ENCODE results near the gene HMOX2. TPM values are rescaled to one million over a fixed set of nuclear protein-coding genes. Genes with fewer than 3 reads are reported as not detected.

Gene HMOX2
- total RNA-seq, 1 donor: 57.9 TPM

DNA sequence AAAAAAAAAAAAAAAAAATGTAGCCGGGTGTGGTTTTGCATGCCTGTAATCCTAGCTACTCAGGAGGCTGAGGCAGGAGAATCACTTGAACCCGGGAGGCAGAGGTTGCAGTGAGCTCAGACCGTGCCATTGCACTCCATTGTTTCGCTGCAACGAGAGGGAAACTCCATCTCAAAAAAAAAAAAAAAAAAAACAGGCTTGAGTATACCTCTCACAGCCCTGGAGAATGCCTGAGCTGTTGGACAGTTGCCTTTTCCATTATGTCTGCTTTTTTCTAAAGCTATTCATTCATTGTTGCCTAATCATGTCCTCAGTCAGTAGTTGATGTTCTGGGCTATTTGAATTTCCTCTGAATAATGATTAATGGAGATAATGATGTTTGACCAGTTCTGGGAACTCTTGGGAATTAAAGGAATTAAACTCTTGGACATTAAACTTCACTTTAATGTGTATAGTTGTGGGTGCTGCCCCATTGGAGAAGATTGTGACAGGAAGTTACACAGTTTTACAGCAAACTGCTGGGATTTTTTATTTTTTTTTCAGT lies 11.8 kb downstream of the HMOX2 start:
- TF ChIP-seq, protein P1, sequence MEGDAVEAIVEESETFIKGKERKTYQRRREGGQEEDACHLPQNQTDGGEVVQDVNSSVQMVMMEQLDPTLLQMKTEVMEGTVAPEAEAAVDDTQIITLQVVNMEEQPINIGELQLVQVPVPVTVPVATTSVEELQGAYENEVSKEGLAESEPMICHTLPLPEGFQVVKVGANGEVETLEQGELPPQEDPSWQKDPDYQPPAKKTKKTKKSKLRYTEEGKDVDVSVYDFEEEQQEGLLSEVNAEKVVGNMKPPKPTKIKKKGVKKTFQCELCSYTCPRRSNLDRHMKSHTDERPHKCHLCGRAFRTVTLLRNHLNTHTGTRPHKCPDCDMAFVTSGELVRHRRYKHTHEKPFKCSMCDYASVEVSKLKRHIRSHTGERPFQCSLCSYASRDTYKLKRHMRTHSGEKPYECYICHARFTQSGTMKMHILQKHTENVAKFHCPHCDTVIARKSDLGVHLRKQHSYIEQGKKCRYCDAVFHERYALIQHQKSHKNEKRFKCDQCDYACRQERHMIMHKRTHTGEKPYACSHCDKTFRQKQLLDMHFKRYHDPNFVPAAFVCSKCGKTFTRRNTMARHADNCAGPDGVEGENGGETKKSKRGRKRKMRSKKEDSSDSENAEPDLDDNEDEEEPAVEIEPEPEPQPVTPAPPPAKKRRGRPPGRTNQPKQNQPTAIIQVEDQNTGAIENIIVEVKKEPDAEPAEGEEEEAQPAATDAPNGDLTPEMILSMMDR (IDR thresholded peaks at IDR 0.05; ENCODE audit: insufficient read depth, low read depth, low read length): no peak
- peak; percentile 68 for DNase-seq (ENCODE audit: low read depth)
- H3K4me3 ChIP-seq (ENCODE audit: low read depth, low read length): no peak overlapping the region

GRCh38 chr16:4488499-4488967 lies 12.3 kb downstream of the HMOX2 start:
- TF ChIP-seq, protein P1 (IDR thresholded peaks at IDR 0.05; ENCODE audit: insufficient read depth, low read depth, low read length): no peak
- H3K4me3 ChIP-seq (ENCODE audit: low read depth, low read length): no peak overlapping the region
- DNase-seq (ENCODE audit: low read depth): no peak

DNA sequence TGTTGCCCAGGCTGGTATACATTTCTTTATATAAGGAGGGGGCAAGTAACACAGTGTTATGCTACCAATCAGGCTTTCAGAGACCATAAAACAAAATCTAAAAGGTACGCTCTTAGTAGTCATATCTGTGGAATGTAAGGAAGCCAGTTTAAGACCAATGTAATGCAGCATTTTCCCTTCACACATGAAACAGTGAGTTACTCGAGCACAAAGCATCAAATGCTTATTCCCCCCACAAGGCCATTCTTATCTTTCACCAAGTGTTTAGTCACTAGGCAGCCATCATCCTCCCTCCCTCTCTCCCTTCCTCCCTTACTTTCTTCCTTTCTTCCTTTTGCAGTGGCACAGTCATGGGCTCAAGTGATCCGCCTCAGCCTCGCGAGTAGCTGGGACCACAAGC lies 12.8 kb downstream of the HMOX2 start:
- DNase-seq (ENCODE audit: low read depth): peak; percentile 63
- no peak overlapping the region for H3K4me3 ChIP-seq (ENCODE audit: low read depth, low read length)
- TF ChIP-seq, protein P1 (IDR thresholded peaks at IDR 0.05; ENCODE audit: insufficient read depth, low read depth, low read length): no peak

DNA sequence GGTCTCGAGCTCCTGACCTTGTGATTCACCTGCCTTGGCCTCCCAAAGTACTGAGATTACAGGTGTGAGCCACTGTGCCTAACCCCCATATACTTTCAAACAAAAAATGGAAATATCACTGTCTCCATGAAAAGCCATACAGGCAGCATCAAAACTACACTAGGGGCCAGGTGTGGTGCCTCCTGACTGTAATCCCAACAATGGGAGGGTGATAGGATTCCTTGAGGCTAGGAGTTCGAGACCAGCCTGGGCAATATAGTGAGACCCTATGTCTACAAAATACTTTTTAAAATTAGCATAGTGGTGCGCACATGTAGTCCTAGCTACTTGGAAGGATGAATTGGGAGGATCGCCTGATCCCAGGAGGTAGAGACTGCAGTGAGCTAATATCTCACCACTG lies 15.7 kb downstream of the HMOX2 start:
- no peak for DNase-seq (ENCODE audit: low read depth)
- H3K4me3 ChIP-seq (ENCODE audit: low read depth, low read length): no peak overlapping the region
- TF ChIP-seq, protein P1 (IDR thresholded peaks at IDR 0.05; ENCODE audit: insufficient read depth, low read depth, low read length): no peak

DNA sequence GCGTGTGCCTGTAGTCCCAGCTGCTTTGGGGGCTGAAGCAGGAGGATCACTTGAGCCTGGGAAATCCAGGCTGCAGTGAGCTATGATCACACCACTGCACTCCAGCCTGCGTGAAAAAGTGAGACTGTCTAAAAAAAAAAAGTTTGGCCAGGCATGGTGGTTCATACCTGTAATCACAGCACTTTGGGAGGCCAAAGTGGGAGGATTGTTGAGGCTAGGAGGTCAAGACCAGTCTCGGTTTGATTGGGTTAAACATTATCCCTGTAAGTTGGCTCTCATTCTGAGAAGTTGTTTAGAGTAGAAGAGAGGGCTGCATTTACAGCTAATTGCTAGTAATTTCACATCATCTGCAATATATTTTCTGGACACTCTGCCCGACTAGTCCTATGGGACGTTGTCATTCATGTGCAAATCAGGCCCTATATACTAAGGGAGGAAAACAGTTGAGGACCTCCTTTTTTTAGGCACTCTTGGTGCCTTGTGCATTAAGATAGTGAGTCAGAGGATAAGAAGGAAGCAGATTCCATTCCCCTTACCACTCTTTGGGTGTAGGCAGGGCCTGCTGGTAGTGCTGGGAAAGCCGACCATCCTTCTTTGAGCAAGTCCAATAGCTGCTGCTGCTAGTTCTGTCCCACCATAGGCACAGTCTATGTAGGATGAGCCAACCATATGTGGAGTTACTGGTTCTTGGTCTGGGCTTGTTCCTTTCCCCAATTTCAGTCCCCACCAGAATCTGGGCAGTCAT lies 18.7 kb downstream of the HMOX2 start:
- no peak overlapping the region for H3K4me3 ChIP-seq (ENCODE audit: low read depth, low read length)
- TF ChIP-seq, protein P1 (IDR thresholded peaks at IDR 0.05; ENCODE audit: insufficient read depth, low read depth, low read length): no peak
- DNase-seq (ENCODE audit: low read depth): peak; percentile 66

DNA sequence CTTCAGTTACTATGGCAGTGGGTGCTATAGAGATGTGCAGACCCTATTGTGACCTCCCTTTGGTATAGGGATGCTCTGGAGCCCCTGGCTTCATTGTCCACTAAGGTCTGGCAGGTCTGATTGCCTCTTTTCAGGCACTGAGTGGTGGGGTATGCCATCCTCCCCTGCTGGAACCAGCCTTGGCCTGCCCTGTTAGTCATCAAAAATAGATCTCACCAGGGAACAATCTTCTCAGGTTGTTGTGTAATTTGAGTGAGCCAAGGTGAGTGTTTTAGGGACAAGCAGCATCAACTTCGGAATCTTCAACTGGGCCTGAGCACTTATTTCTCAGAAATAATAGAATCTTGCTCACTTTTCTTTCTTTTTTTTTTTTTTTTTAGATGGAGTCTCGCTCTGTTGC lies 19.6 kb downstream of the HMOX2 start:
- no peak overlapping the region for H3K4me3 ChIP-seq (ENCODE audit: low read depth, low read length)
- DNase-seq (ENCODE audit: low read depth): no peak
- TF ChIP-seq, protein P1 (IDR thresholded peaks at IDR 0.05; ENCODE audit: insufficient read depth, low read depth, low read length): no peak
